GM12892 (cell line): ENCODE data around the gene IDI2.
A peak's percentile ranks its signal among the peaks of the same experiment; 100 is the strongest.

Source experiments
- POLR2A ChIP-seq: IDR thresholded peaks from 2 replicates; pipeline ENCODE4 v1.6.1; 2011; ENCODE audit warnings: low read depth, low read length, control low read depth
- POLR2AphosphoS5 ChIP-seq: IDR thresholded peaks from 2 replicates; pipeline ENCODE4 v1.6.1; 2011; ENCODE audit warnings: low read depth, low read length, control low read depth
- TAF1 ChIP-seq: IDR thresholded peaks from 2 replicates; pipeline ENCODE4 v1.6.1; 2011; ENCODE audit warnings: low read depth, mild to moderate bottlenecking, control low read depth, low read length, borderline replicate concordance

GRCh38 chr10:1048732-1049424 lies 23.2 kb upstream of the IDI2 start, which contains the start of gene IDI1:
- TF ChIP-seq POLR2A (peak; percentile 95), TAF1 (peak; percentile 83; the same call in 1 of the 2 replicates), POLR2AphosphoS5 (peak; percentile 89)
